Ishikawa (cell line): ENCODE data around the gene EXOG.

Source experiments
- FOXM1 ChIP-seq: IDR thresholded peaks from 2 replicates; pipeline ENCODE4 v1.6.1; 2012; ENCODE audit warnings: low read depth, borderline replicate concordance
- RAD21 ChIP-seq: IDR thresholded peaks from 2 replicates; pipeline ENCODE4 v1.6.1; 2012; ENCODE audit warnings: low read depth
- TF ChIP-seq, protein P1 (sequence below): IDR thresholded peaks from 2 replicates; pipeline ENCODE4 v1.6.1; 2012

DNA sequence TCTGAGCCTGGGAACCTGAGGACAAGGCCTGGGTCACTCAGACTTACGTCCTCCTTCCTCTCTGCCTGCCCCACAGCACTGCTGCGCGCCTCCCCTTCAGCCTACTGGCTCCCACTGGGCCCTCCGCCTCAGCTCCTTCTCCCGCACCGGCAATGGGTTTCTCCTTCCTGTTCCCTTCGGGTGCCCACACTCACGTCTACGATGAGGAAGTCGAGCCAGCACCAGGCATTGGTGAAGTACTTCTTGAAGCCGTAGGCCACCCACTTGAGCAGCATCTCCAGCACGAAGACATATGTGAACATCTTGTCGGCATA is 70.0 kb downstream of the EXOG start:
- TF ChIP-seq, protein P1, sequence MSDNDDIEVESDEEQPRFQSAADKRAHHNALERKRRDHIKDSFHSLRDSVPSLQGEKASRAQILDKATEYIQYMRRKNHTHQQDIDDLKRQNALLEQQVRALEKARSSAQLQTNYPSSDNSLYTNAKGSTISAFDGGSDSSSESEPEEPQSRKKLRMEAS, result no peak
- TF ChIP-seq FOXM1 (no peak), RAD21 (no peak)
